Measurements from ENCODE around the gene TMC8. TPM values are rescaled to one million over a fixed set of nuclear protein-coding genes. Genes with fewer than 3 reads are reported as not detected.
"Not testable (repeated sequence)": the region's sequence is repeated elsewhere in the genome, so short reads cannot be mapped to it uniquely, and the experiment has no call there.

TMC8 gene
- total RNA-seq, 1 experiment from 2014 or later, result 0.28 TPM

GRCh38 chr17:78114831-78115723 is 15.5 kb upstream of the TMC8 start:
- Histone ChIP-seq H3K36me3 (no peaks in the 10 kb centered on the region), H3K9me3 (replicated peaks) (no peaks in the 10 kb centered on the region), H3K27ac (no peak overlapping the region), H3K27me3 (no peaks in the 10 kb centered on the region), H3K4me3 (no peak overlapping the region), H3K4me1 (peaks cover 2% of the 10 kb centered on the region; the same call in 1 of the 2 replicates)
- no peak for DNase-seq

DNA sequence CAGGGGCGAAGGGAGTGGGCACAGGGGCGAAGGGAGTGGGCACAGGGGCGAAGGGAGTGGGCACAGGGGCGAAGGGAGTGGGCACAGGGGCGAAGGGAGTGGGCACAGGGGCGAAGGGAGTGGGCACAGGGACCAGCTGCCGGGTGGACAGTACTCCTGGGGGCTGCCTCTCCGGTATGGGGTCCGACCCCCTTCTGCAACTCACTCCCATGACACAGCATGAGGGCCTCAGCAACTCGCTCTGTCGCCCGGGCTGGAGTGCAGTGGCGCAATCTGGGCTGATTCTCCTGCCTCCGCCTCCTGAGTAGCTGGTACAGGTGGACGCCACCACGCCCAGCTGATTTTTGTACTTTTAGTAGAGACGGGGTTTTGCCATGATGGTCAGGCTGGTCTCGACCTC is 14.8 kb upstream of the TMC8 start:
- not testable (repeated sequence) for H3K9me3 ChIP-seq (replicated peaks); DNase-seq; H3K36me3 ChIP-seq; H3K27me3 ChIP-seq; H3K4me1 ChIP-seq; H3K4me3 ChIP-seq; H3K27ac ChIP-seq

DNA sequence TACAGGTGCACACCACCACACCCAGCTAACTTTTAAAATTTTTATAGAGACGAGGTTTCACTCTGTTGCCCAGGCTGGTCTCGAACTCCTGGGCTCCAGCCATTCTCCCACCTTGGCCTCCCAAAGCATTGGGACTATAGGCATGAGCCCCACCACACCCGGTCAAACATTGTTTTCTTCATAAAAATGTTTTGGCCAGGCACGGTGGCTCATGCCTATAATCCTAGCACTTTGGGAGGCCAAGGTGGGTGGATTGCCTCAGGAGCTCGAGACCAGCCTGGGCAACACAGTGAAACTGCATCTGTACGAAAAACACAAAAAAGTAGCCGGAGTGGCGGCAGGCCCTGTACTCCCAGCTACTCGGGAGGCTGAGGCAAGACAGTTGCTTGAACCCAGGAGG is 14.2 kb upstream of the TMC8 start:
- no peaks in the 10 kb centered on the region for H3K36me3 ChIP-seq
- H3K9me3 ChIP-seq (replicated peaks), result no peaks in the 10 kb centered on the region
- DNase-seq, result no peak

DNA sequence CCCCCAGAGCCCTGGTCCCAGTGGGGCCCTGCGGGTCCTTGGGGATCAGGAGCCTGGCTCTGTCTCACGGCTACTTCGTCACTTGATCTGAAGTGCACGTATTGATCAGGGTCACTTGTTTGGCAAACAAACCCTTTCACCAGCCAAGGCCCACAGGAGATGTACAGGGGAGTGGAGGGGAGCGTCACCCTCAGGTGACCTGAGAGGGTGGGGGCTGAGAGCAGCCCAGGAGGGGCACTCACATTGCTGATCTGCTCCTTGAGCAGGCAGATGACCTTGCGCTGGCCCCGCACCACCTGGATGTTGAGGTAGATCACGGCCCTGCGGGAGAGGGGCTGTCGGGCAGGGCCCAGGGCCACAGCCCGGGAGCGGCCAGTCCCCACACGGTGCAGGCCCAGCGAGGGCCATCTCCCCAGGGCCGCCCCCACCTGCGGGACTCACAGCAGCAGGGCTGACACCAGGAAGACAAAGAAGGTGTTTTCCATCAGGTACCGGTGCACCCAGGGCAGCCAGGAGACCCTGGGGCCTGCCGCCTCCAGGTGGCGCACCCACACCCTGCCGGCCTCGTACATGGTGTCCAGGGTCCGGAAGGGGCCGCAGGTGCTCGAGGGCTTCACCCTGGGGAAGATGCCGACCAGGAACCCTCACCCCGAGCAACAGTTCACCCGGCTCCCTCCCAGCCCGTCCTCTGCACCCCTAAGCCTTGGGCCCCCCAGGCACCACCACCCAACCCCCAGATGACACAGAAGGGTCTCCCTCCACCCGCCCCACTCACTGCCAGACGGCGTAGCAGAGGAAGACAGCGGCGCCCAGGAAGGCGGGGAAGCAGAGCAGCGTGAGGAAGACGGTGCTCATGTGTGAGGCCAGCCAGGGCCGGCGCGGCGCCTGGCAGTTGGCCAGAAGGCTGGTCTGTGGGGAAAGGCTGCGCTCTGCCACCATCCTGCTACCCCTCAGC is 13.3 kb upstream of the TMC8 start:
- H3K4me3 ChIP-seq, result no peak overlapping the region
- H3K4me1 ChIP-seq, result peaks cover 2% of the 10 kb centered on the region; the same call in 1 of the 2 replicates
- H3K27ac ChIP-seq, result no peak overlapping the region
- no peak for DNase-seq
- no peaks in the 10 kb centered on the region for H3K27me3 ChIP-seq
- peaks cover 3% of the 10 kb centered on the region; the same call in 1 of the 2 replicates for H3K36me3 ChIP-seq
- no peaks in the 10 kb centered on the region for H3K9me3 ChIP-seq (replicated peaks)

More for the DNA sequence above, 14.2 kb upstream of the TMC8 start:
- Histone ChIP-seq H3K27ac (no peak overlapping the region), H3K4me1 (peaks cover 2% of the 10 kb centered on the region; the same call in 1 of the 2 replicates), H3K27me3 (no peaks in the 10 kb centered on the region), H3K4me3 (no peak overlapping the region)

DNA sequence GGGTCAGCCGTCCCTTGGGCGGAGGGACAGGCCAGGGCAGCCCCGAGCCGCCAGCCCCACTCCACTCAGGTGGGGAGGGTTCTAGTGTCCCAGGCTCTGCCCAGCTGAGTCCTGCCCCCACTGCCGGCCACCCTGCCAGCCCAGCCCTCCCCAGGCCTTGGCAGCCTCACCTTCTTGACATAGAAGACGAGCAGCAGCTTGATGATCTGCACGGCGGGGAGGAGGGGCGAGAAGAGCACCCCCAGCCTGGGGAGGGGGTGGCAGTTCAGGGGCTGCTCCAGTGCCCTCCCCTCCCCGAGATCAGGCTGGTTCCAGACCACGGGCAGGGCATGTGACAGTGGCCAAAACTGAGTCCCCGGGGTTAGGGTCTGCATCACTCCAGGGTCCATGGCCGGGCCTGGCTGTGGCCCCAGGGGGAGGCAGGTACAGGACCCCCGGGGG is 11.8 kb upstream of the TMC8 start:
- H3K4me1 ChIP-seq, result no peaks in the 10 kb centered on the region
- H3K4me3 ChIP-seq, result no peak overlapping the region
- peaks cover 6% of the 10 kb centered on the region; the same call in 1 of the 2 replicates for H3K36me3 ChIP-seq
- no peak for DNase-seq
- no peak overlapping the region for H3K27ac ChIP-seq
- no peaks in the 10 kb centered on the region for H3K9me3 ChIP-seq (replicated peaks)
- no peaks in the 10 kb centered on the region for H3K27me3 ChIP-seq

GRCh38 chr17:78120537-78120936 is 10.0 kb upstream of the TMC8 start:
- no peaks in the 10 kb centered on the region for H3K9me3 ChIP-seq (replicated peaks)
- no peak overlapping the region for H3K4me3 ChIP-seq
- peaks cover 6% of the 10 kb centered on the region; the same call in 1 of the 2 replicates for H3K36me3 ChIP-seq
- no peak for DNase-seq
- H3K4me1 ChIP-seq, result peaks cover 3% of the 10 kb centered on the region
- no peaks in the 10 kb centered on the region for H3K27me3 ChIP-seq
- no peak overlapping the region for H3K27ac ChIP-seq

- no peak overlapping the region for H3K27ac ChIP-seq
- no peak overlapping the region for H3K4me3 ChIP-seq
- H3K9me3 ChIP-seq (replicated peaks), result no peaks in the 10 kb centered on the region
- H3K27me3 ChIP-seq, result no peaks in the 10 kb centered on the region
- H3K4me1 ChIP-seq, result peaks cover 10% of the 10 kb centered on the region
- H3K36me3 ChIP-seq, result peaks cover 6% of the 10 kb centered on the region; the same call in 1 of the 2 replicates
- no peak for DNase-seq
Measured at GRCh38 chr17:78120971-78121800, 9.4 kb upstream of the TMC8 start.

GRCh38 chr17:78121801-78122215 is 8.8 kb upstream of the TMC8 start:
- Histone ChIP-seq H3K36me3 (peaks cover 6% of the 10 kb centered on the region; the same call in 1 of the 2 replicates), H3K9me3 (replicated peaks) (no peaks in the 10 kb centered on the region)

GRCh38 chr17:78122216-78122930 is 8.2 kb upstream of the TMC8 start:
- H3K27me3 ChIP-seq, result no peaks in the 10 kb centered on the region
- no peaks in the 10 kb centered on the region for H3K9me3 ChIP-seq (replicated peaks)
- H3K27ac ChIP-seq, result no peak overlapping the region
- H3K36me3 ChIP-seq, result peaks cover 6% of the 10 kb centered on the region; the same call in 1 of the 2 replicates
- H3K4me3 ChIP-seq, result no peak overlapping the region
- H3K4me1 ChIP-seq, result peaks cover 21% of the 10 kb centered on the region
- DNase-seq, result no peak

More at GRCh38 chr17:78121801-78122215, 8.8 kb upstream of the TMC8 start:
- no peak for DNase-seq
- Histone ChIP-seq H3K4me1 (peaks cover 16% of the 10 kb centered on the region), H3K4me3 (no peak overlapping the region), H3K27me3 (no peaks in the 10 kb centered on the region), H3K27ac (no peak overlapping the region)

DNA sequence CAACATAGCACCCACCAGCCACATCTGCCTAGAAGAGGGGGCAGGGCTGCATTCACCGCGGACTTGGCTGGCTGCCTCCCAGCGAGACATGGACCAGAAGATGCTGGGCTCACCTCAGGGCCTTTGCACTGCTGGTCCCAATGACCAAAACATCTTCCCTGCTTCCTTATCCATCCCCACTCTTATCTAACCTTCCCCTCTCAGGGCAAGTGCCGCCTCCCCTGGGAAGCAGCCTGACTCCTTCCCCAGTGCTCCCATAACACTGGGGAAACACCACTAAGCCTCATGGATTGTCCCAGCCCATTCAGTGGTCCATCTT is 7.7 kb upstream of the TMC8 start:
- Histone ChIP-seq H3K27me3 (no peaks in the 10 kb centered on the region), H3K9me3 (replicated peaks) (no peaks in the 10 kb centered on the region), H3K27ac (no peak overlapping the region), H3K4me3 (no peak overlapping the region), H3K4me1 (peaks cover 21% of the 10 kb centered on the region), H3K36me3 (peaks cover 6% of the 10 kb centered on the region; the same call in 1 of the 2 replicates)
- DNase-seq, result no peak

- DNase-seq, result no peak
- Histone ChIP-seq H3K4me1 (peaks cover 21% of the 10 kb centered on the region), H3K4me3 (no peak overlapping the region), H3K27ac (no peak overlapping the region), H3K27me3 (no peaks in the 10 kb centered on the region), H3K36me3 (peaks cover 6% of the 10 kb centered on the region; the same call in 1 of the 2 replicates), H3K9me3 (replicated peaks) (no peaks in the 10 kb centered on the region)
Measured at GRCh38 chr17:78123258-78123929, 7.2 kb upstream of the TMC8 start.

- DNase-seq, result no peak
- no peak overlapping the region for H3K27ac ChIP-seq
- H3K36me3 ChIP-seq, result peaks cover 6% of the 10 kb centered on the region; the same call in 1 of the 2 replicates
- H3K4me3 ChIP-seq, result no peak overlapping the region
- H3K4me1 ChIP-seq, result peaks cover 23% of the 10 kb centered on the region
- no peaks in the 10 kb centered on the region for H3K27me3 ChIP-seq
- no peaks in the 10 kb centered on the region for H3K9me3 ChIP-seq (replicated peaks)
Measured at GRCh38 chr17:78124081-78124835, 6.3 kb upstream of the TMC8 start.

DNA sequence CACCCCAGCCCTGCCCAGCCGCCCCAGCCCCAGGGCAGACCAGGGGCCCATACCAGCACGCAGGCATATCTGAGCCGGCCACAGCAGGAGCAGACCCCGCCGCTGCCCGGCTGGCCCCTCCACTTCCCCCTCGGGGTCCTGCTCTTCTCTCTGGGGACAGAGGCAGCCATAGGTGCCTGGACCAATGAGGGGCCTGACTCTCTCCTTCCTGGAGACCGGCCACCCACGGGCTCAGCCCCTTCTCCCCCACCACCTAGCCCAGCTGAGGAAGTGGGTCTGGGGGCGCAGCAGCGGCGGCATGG is 5.8 kb upstream of the TMC8 start:
- H3K4me3 ChIP-seq, result no peak overlapping the region
- no peak overlapping the region for H3K27ac ChIP-seq
- no peaks in the 10 kb centered on the region for H3K9me3 ChIP-seq (replicated peaks)
- peaks cover 6% of the 10 kb centered on the region; the same call in 1 of the 2 replicates for H3K36me3 ChIP-seq
- peaks cover 23% of the 10 kb centered on the region for H3K4me1 ChIP-seq
- DNase-seq, result no peak
- no peaks in the 10 kb centered on the region for H3K27me3 ChIP-seq

Data from SJCRH30 (cell line).